GM12801 (cell line): ENCODE results near the gene DDAH2.

Experiments
- TF ChIP-seq, protein P1 (sequence below): IDR thresholded peaks from one replicate; pipeline ENCODE4 v1.5.1; 2011; ENCODE audit warnings: control low read depth; ENCODE audit not compliant: insufficient read length; ENCODE audit errors: extremely low read depth

The DDAH2 gene

DNA sequence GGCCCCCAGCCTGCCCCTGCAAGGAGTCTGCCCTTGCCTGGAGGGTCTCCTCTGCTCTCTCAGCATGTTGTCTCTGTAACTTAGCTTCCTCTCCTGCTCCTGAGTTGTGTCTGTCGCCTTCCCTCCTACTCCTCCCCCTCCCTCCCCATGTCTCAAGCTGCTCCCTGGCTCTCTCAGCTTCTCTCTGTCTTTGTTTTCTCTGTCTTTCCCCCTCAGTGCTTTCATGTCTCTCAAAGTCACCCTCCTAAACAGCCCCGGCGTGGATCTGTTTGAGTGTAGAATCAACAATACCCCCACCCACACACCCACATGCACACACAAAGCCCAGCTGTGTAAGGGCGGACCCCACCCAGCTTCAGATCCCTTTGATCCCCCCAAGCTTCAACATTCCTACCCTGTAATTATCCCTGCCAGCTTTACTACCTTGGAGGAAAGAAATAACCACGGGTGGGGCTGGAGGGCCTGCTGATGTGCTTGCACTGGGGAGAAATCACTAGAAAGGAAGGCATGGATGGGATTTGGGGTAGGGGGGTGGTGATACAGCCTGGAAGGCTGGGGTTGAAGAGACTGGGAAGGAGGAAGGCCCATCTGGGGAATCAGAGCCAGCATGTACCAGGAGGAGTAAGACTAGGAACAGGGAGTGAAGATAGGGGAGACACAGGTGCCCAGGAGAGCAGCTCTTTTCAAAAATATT, 15.0 kb downstream of the DDAH2 start:
- TF ChIP-seq, protein P1, sequence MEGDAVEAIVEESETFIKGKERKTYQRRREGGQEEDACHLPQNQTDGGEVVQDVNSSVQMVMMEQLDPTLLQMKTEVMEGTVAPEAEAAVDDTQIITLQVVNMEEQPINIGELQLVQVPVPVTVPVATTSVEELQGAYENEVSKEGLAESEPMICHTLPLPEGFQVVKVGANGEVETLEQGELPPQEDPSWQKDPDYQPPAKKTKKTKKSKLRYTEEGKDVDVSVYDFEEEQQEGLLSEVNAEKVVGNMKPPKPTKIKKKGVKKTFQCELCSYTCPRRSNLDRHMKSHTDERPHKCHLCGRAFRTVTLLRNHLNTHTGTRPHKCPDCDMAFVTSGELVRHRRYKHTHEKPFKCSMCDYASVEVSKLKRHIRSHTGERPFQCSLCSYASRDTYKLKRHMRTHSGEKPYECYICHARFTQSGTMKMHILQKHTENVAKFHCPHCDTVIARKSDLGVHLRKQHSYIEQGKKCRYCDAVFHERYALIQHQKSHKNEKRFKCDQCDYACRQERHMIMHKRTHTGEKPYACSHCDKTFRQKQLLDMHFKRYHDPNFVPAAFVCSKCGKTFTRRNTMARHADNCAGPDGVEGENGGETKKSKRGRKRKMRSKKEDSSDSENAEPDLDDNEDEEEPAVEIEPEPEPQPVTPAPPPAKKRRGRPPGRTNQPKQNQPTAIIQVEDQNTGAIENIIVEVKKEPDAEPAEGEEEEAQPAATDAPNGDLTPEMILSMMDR, result no peak

DNA sequence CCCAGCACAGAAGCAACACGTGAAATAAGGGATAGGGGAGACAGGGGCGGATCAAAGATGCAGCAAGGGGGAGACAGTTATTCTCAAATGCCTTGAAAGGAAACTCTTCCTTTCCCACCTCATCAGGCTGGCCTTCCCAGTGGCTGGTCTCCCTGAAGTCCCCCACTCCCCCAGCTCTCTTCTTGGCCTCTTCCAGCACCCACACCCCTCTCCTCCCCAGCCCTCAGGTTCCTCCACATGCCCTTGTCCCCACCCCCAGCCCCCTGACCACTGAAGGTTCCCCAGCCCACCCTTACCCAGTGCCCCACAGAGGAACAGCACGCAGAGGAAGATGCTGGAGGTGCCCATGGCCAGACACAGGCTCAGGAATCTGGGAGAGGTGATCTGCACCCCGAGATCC, 15.6 kb downstream of the DDAH2 start:
- TF ChIP-seq, protein P1, result no peak

DNA sequence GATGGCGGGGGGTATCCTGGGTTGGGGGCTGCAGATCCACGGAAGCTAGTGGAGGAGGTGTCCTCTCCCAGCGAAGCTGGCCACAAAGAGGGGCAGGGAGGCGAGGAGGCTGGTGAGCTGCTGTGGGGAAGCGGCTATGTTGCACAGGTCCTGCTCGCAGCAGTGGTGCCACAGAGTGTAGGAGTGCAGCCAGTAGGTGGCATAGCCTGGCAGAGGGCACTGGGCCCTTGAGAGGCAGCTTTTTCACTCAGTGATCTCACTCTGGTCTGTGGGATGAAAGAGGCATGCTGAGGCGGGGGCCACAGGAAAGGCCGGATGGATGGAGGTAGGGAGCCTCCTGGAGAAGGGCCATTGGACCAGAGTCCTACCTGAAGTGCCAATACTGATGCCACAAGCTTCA, 16.8 kb downstream of the DDAH2 start:
- TF ChIP-seq, protein P1, result no peak

DNA sequence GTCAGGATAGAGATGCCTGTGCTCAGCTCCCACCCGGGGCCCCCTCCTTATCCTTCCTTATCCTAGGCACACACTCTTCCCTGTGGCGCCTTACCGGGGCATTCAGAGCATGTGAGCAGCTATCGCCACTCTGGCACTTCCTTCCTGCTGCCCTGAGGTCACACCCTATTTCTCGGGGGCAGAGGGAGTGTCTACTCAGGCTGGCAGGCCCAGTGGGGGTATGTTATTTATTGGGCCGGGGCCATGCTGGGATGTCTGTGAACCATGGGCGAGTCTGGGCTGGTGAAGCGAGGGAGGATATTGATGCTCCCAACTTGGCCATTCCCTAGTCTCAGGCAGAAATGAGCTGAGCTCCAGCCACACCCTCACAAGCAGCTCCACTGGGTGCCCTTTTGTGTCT, 17.9 kb downstream of the DDAH2 start:
- TF ChIP-seq, protein P1, result no peak

DNA sequence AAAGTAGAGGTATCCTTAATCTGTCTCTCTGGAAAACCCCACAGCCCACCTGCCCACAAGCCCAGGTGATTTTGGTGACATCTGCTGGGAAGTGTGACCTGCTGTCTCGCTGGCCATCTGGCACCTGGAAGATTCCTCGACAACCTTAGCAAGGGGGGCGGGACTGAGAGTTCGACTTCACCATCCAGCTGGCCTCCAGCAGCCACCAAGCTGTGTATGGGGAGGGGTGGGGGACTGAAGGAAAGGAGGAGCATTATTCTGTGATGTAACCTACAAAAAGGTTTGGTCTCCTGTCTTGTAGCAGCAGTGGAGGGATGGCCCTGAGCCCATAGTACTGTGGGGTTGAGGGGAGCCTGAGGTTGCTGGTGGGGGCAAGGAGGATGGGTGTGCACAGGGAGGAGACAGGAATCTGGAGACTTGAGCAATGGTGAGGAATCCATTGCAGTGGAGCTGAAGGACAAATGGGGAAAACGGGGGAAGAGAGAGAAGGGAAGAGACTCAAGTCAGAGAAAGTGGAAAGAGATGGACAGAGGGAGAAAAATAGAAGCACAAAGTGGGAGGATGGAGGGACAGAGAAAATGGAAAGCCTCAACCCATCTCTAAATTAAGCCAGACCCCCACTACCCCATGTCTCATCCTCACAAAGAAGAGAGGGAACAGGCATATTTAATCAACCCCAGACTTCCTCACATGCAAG, 18.4 kb downstream of the DDAH2 start:
- TF ChIP-seq, protein P1, result no peak

DNA sequence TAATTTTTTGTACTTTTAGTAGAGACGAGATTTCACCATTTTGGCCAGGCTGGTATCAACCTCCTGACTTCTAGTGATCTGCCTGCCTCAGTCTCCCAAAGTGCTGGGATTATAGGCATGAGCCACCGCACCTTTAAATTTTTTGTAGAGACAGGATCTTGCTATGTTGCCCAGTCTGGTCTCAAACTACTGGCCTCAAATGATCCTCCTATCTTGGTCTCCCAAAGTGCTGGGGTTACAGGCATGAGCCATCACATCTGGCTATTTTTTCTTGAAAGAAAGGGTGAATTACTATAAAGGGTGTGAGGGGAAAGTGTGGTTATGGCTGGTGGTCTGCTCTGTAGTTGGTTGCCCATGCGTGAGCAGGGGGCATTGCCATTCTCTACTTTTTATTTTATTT, 20.9 kb downstream of the DDAH2 start:
- TF ChIP-seq, protein P1, result no peak

DNA sequence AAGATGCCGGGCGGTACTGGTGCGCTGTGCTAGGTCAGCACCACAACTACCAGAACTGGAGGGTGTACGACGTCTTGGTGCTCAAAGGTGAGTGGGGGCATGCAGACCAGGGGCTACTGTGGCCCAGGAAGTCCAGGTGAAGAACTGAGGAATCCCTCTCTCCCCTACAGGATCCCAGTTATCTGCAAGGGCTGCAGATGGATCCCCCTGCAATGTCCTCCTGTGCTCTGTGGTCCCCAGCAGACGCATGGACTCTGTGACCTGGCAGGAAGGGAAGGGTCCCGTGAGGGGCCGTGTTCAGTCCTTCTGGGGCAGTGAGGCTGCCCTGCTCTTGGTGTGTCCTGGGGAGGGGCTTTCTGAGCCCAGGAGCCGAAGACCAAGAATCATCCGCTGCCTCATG, 21.4 kb downstream of the DDAH2 start:
- TF ChIP-seq, protein P1, result no peak
